Epithelial cell of proximal tubule (primary cell): ENCODE data around the gene ACOX3. TPM values are rescaled to one million over a fixed set of nuclear protein-coding genes. Genes with fewer than 3 reads are reported as not detected.

ENCODE experiments used
- DNase-seq: peaks from one replicate; pipeline ENCODE4 v3.0.0-alpha.2; 2011; ENCODE audit warnings: low read depth
- H3K4me3 ChIP-seq: 2 replicates; pipeline ENCODE4 v1.5.1; 2011; ENCODE audit warnings: low read depth, mild to moderate bottlenecking, low read length
- total RNA-seq: library from RNA; depleted of rRNA; stranded (reverse); fragments of >200 nt; gene quantifications from 2 replicates; pipeline ENCODE4 v1.2.3, GENCODE V29; 2015
- TF ChIP-seq, protein P1 (sequence below): conservative IDR thresholded peaks from 2 replicates; pipeline ENCODE4 v1.5.1; 2012; ENCODE audit warnings: low read depth, mild to moderate bottlenecking, low read length

The ACOX3 gene
- total RNA-seq, 1 donor from 2014 or later, result 10.5 TPM

DNA sequence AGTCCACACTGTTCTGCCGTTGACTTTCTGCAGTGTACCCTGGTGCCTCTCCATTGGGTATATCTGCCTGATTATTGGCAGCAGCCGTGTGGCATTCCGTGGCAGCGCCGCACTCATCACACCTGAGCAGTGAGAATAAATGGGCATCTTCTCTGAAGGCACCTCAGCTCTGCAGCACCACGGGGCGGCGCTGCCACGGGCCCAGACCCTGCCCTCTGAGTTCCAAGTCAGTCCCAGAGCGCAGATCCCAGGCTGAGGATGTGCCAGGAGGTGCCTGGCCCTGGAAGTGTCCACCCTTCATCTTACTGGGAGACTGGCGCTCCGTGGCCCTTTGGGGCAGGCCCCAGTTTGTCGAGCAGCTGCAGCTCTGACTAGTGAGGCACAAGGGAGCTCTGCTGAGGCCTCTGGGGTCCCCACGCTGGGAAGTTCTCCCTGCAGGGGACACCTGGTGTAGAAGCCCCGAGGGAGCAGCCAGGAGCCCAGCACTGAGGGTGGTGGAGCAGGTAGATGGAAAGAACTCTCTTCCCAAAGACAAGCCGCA lies 36.6 kb upstream of the ACOX3 start:
- DNase-seq, result no peak
- TF ChIP-seq, protein P1, sequence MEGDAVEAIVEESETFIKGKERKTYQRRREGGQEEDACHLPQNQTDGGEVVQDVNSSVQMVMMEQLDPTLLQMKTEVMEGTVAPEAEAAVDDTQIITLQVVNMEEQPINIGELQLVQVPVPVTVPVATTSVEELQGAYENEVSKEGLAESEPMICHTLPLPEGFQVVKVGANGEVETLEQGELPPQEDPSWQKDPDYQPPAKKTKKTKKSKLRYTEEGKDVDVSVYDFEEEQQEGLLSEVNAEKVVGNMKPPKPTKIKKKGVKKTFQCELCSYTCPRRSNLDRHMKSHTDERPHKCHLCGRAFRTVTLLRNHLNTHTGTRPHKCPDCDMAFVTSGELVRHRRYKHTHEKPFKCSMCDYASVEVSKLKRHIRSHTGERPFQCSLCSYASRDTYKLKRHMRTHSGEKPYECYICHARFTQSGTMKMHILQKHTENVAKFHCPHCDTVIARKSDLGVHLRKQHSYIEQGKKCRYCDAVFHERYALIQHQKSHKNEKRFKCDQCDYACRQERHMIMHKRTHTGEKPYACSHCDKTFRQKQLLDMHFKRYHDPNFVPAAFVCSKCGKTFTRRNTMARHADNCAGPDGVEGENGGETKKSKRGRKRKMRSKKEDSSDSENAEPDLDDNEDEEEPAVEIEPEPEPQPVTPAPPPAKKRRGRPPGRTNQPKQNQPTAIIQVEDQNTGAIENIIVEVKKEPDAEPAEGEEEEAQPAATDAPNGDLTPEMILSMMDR, result no peak
- H3K4me3 ChIP-seq, result no peak overlapping the region

DNA sequence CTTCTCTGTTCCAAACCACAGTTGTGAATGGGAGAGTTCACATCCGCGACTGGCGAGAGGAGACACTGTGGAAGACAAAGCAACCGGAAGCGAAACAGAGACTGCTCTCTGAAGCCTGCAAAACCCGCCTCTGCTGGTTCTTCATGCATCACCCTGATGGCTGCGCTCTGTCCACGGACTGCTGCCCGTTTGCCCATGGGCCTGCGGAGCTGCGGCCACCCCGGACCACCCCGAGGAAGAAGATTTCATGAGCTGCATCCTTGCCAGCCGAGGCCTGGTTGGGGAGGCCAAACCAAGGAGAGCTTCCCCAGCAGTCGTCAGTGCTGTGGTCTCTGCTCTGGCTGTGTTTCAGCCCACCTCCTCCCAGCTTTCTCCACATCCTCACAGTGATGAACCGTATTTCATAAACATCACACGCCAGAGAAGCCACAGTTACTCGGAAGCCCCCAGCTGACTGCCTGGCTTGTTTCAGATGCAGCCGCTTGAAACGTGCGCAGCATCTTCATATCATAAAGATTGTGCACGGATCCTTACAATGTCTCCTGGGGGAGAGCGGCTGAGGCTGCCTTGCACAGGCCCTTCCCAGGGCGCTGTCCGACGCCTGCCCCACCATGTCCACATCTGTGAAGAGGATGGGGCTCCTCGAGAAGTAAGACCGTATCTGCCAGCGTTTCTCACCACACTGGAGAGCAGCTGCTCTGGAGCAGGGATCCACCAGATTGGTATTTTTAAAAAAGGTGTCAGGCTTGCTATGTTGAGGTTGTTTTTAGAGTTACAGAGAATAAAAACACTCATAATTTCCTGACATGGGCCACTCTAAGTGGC lies 35.4 kb upstream of the ACOX3 start:
- H3K4me3 ChIP-seq, result no peak overlapping the region
- TF ChIP-seq, protein P1, result no peak
- no peak for DNase-seq

DNA sequence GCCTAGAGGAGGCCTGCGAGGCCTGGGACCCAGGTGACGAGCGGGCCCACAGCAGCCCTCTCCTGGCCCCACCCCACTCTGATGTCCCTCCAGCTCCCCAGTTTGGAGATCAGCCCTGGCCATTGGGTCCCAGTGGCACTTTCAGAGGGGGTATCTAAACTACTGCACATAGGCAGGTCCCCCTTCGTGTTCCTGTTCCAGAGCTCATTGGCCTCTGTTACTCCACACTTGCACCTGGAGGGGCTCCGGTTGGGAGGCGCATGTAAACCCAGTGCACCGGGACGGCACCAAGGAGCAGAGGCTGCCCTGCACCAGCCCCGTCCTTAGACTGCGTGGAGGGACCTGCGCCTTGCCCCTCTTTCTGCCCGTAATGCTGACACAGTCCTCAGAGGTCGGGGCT lies 34.3 kb upstream of the ACOX3 start:
- no peak overlapping the region for H3K4me3 ChIP-seq
- DNase-seq, result no peak
- TF ChIP-seq, protein P1, result no peak

DNA sequence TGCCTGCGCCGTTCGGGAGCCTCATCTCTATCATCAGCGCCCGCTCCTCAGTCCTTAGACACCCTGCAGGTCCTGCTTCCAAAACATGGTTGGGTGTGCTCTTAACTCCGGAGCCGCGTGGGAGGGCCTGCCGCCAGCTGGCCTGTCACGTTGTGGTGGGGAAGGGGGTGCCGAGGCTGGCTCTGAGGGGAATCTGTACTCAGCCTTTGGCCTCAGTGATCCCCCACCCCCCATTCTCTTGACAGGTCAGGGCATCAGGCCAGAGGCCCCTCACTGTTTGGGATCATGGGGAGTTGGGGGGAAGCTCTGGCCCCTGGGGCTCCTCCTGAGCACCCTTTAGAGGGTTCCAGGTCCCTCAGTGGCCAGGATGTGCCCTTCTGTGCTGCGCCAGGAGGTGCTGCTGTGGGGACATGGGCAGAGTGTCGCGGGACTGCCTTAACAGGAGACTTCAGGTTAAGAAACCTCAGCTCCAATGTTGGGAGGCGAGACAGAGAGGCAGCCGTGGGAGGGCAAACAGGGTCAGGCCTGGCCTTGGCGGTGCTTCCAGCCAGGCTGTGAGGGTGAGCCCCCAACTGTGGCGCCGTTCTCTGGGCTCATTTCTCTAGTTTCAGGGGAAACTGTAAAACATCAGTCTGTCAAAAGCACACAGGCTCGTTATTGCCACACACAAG lies 33.5 kb upstream of the ACOX3 start:
- H3K4me3 ChIP-seq, result no peak overlapping the region
- no peak for DNase-seq
- TF ChIP-seq, protein P1, result no peak

DNA sequence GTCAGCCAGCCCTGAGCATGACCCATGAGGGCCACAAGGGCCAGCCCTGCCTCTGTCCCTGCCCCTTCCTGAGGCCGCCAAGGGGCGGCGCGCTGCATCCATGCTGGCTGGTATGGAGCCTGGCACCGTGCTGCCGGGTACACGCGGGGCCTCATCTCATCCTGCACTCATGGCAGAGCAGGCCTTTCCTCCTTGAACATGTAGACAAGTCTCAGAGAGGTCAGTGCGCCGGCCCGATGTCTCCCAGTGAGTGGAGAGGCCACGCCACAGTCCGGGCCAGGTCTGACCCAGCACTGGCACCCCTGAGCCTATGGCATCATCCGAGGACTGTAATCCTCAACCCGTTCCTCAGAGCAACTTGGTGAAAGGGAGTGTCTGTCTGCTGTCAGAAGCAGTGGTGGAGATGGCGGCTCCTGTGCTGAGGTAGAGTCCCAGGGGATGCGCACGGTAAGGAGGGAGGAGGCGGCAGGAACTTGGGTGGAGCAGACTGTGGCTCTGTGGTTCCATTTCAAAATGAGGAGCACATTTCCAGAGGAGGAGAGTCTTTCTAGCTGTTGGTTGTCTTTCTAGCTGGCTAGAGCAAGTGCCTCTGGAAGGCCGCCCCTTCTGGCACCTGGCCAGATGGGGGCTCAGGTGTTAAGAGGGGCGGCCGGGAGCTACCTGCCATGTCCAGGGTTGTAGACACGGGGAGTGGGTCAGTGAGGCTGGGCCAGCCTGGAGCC lies 32.8 kb upstream of the ACOX3 start:
- no peak for DNase-seq
- H3K4me3 ChIP-seq, result no peak overlapping the region
- TF ChIP-seq, protein P1, result no peak

DNA sequence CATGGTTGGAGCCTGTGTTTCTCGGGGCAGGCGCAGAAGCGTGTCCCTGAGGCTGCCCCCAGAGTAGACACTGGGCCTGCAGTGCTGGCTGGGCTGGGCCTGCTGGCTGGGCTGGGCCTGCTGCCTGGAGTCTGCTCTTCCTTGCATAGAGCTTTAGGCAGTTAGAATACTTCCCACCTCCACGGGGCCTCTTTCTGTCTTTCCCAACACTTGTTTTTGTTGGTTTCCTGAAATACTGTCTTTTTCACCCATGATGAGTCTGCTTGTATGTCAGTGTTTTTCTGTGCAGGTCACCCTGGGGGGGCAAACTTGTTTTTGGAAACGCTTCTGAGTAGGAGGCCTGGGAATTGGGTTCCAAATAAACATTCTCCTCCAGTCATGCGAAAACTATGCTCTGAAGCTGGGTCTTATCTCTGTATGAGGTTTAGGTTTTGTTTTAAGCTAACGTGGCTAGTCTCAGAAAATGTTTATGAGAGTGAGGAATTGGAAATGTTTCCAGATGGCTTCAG lies 32.2 kb upstream of the ACOX3 start:
- TF ChIP-seq, protein P1, result no peak
- no peak overlapping the region for H3K4me3 ChIP-seq
- no peak for DNase-seq
